HG03460 (cell line): ENCODE results near the gene COPG2.

Experiments
- ATAC-seq: cut with Tn5 transposase; IDR thresholded peaks from one replicate; pipeline ENCODE4 v1.9.1; 2021; ENCODE audit not compliant: unreplicated experiment

Gene COPG2

GRCh38 chr7:130478991-130479390 is 189.6 kb downstream of the COPG2 start:
- no peak for ATAC-seq

- ATAC-seq: no peak
Measured at GRCh38 chr7:130476297-130477150, 192.0 kb downstream of the COPG2 start.

- no peak for ATAC-seq
Measured at GRCh38 chr7:130475776-130476175, 192.8 kb downstream of the COPG2 start.

GRCh38 chr7:130473876-130474275 is 194.7 kb downstream of the COPG2 start:
- no peak for ATAC-seq

GRCh38 chr7:130473289-130473688 is 195.3 kb downstream of the COPG2 start:
- no peak for ATAC-seq

GRCh38 chr7:130471974-130472373 is 196.6 kb downstream of the COPG2 start:
- ATAC-seq: no peak

GRCh38 chr7:130468612-130469011 is 199.9 kb downstream of the COPG2 start:
- no peak for ATAC-seq

GRCh38 chr7:130463553-130464434 is 204.8 kb downstream of the COPG2 start:
- ATAC-seq: no peak

GRCh38 chr7:130461272-130461671 is 207.3 kb downstream of the COPG2 start:
- ATAC-seq: no peak

GRCh38 chr7:130458257-130458656 is 210.3 kb downstream of the COPG2 start:
- no peak for ATAC-seq
